HepG2 (cell line): ENCODE results near the gene FAF1. TPM values are rescaled to one million over a fixed set of nuclear protein-coding genes. Genes with fewer than 3 reads are reported as not detected.

Source experiments
- ATAC-seq: fragments of 200-7000 bp; cut with Tn5 transposase; 3 replicates; pipeline ENCODE4 v1.9.1; 2020; ENCODE audit warnings: mild to moderate bottlenecking, moderate library complexity
- BruUV-seq: library from RNA; stranded (reverse); fragments of 400-500 nt; replicated peaks from 2 replicates; lab custom pipeline; 2021; lab: Mats Ljungman, UMichigan
- CTCF ChIA-PET: fragments of 300-600 bp; formaldehyde crosslinking; extraction: SDS; loops from one replicate; lab custom pipeline; 2021; ENCODE audit warnings: low total read pairs, inconsistent platforms, low intra/inter-chr PET ratio; lab: Yijun Ruan, JAX
- POLR2A ChIA-PET: fragments of 350-600 bp; sonication (Branson Sonifier 250); formaldehyde crosslinking; loops from one replicate; lab custom pipeline; 2020; ENCODE audit warnings: antibody characterized with exemption, inconsistent platforms; lab: Yijun Ruan, JAX
- DNase-seq: peaks from one replicate; pipeline ENCODE4 v3.0.0-alpha.2; 2015; ENCODE audit warnings: low spot score
- FAIRE-seq: peaks from 3 replicates; lab custom pipeline; 2011; peaks lifted over from hg19 to GRCh38; lab: Jason Lieb, UNC
- H2AFZ ChIP-seq: one replicate; pipeline ENCODE4 v1.6.1; 2011; ENCODE audit warnings: low read length, inconsistent platforms
- H3K27ac ChIP-seq: fragments of 300-600 bp; 3 replicates; pipeline ENCODE4 v1.8.0; 2011; ENCODE audit warnings: mixed run types, mild to moderate bottlenecking, mixed read lengths, low read length, inconsistent platforms; ENCODE audit not compliant: insufficient read depth; ENCODE audit errors: extremely low read length
- H3K27me3 ChIP-seq, 2 experiments: fragments of 200-600 bp in 1 of 2; 2 replicates in 1 of 2; 3 replicates in 1 of 2; pipeline versions ENCODE4 v1.6.0 to v1.8.0; 2011; ENCODE audit warnings: low read length in 2 of 2, mild to moderate bottlenecking in 2 of 2, moderate library complexity in 2 of 2, inconsistent platforms in 1 of 2; ENCODE audit not compliant: insufficient read depth in 2 of 2, control insufficient read depth in 1 of 2
- H3K36me3 ChIP-seq, 2 experiments: fragments of 200-600 bp in 1 of 2; replicated peaks in 1 of 2; 2 replicates in 1 of 2; 3 replicates in 1 of 2; pipeline versions ENCODE4 v1.5.1 to v1.8.0; 2011; ENCODE audit warnings: low read length in 2 of 2, inconsistent platforms in 1 of 2; ENCODE audit not compliant: insufficient read depth in 2 of 2, control insufficient read depth in 1 of 2
- H3K4me1 ChIP-seq: 2 replicates; pipeline ENCODE4 v1.5.1; 2012; ENCODE audit warnings: low read length, inconsistent platforms; ENCODE audit not compliant: insufficient read depth
- H3K4me2 ChIP-seq: 2 replicates; pipeline ENCODE4 v1.6.0; 2011; ENCODE audit warnings: low read depth, low read length, inconsistent platforms
- H3K4me3 ChIP-seq, 3 experiments: fragments of 200-600 bp in 1 of 3; sonication (generic), shearing (Covaris generic) in 1 of 3; replicated peaks in 1 of 3; 2 replicates each; pipeline ENCODE4 v1.5.1; 2011 to 2016; ENCODE audit warnings: low read length in 3 of 3, inconsistent platforms in 2 of 3, low read depth in 2 of 3, mild to moderate bottlenecking in 2 of 3, control low read depth in 1 of 3, mixed read lengths in 1 of 3; ENCODE audit not compliant: insufficient read depth in 1 of 3
- H3K79me2 ChIP-seq: one replicate; pipeline ENCODE4 v1.6.1; 2011; ENCODE audit warnings: low read length, inconsistent platforms; ENCODE audit not compliant: insufficient read depth
- H3K9ac ChIP-seq: 2 replicates; pipeline ENCODE4 v1.6.0; 2011; ENCODE audit warnings: mild to moderate bottlenecking, low read depth, low read length, inconsistent platforms; ENCODE audit not compliant: insufficient read depth
- H3K9me3 ChIP-seq: 2 replicates; pipeline ENCODE4 v1.5.1; 2012; ENCODE audit warnings: mild to moderate bottlenecking, low read length
- H4K20me1 ChIP-seq: 2 replicates; pipeline ENCODE4 v1.6.0; 2011; ENCODE audit warnings: inconsistent platforms, mild to moderate bottlenecking, low read length, moderate library complexity; ENCODE audit not compliant: insufficient read depth
- AKNA ChIP-seq: sonication (generic); formaldehyde crosslinking; IDR thresholded peaks from 2 replicates; pipeline ENCODE4 v1.4.0; 2020; ENCODE audit warnings: missing genetic modification reagents, borderline replicate concordance
- CSRNP1 ChIP-seq: sonication (generic); formaldehyde crosslinking; IDR thresholded peaks from 2 replicates; pipeline ENCODE4 v1.8.1; 2023; ENCODE audit warnings: mild to moderate bottlenecking, missing genetic modification reagents
- DNMT1 ChIP-seq: sonication (generic); formaldehyde crosslinking; IDR thresholded peaks from 2 replicates; pipeline ENCODE4 v1.5.1; 2020; ENCODE audit warnings: mild to moderate bottlenecking, missing genetic modification reagents
- E2F2 ChIP-seq: sonication (generic); formaldehyde crosslinking; IDR thresholded peaks from 2 replicates; pipeline ENCODE4 v1.4.0; 2020; ENCODE audit warnings: missing genetic modification reagents, borderline replicate concordance
- GPN1 ChIP-seq: sonication (generic); formaldehyde crosslinking; IDR thresholded peaks from 2 replicates; pipeline ENCODE4 v1.5.1; 2020; ENCODE audit warnings: missing genetic modification reagents, borderline replicate concordance
- ISL2 ChIP-seq: sonication (generic); formaldehyde crosslinking; IDR thresholded peaks from 2 replicates; pipeline ENCODE4 v1.5.0; 2020; ENCODE audit warnings: missing genetic modification reagents
- KDM5A ChIP-seq: fragments of 200-600 bp; sonication (generic); IDR thresholded peaks from 2 replicates; pipeline ENCODE4 v1.7.0; 2018; ENCODE audit warnings: antibody characterized with exemption, mild to moderate bottlenecking, low read length, borderline replicate concordance
- MXD1 ChIP-seq: sonication (generic); formaldehyde crosslinking; IDR thresholded peaks from 2 replicates; pipeline ENCODE4 v1.4.0; 2020; ENCODE audit warnings: mild to moderate bottlenecking, missing genetic modification reagents
- NR2C2 ChIP-seq: sonication (generic); formaldehyde crosslinking; IDR thresholded peaks from 2 replicates; pipeline ENCODE4 v1.4.0; 2020; ENCODE audit warnings: missing genetic modification reagents, mild to moderate bottlenecking, moderate library complexity, borderline replicate concordance
- PAX8 ChIP-seq: sonication (generic); formaldehyde crosslinking; IDR thresholded peaks from 2 replicates; pipeline ENCODE4 v1.8.0; 2022; ENCODE audit warnings: mild to moderate bottlenecking, missing genetic modification reagents, borderline replicate concordance
- SMAD1 ChIP-seq: sonication (generic); formaldehyde crosslinking; IDR thresholded peaks from 2 replicates; pipeline ENCODE4 v1.4.0; 2020; ENCODE audit warnings: missing genetic modification reagents, low read depth, mild to moderate bottlenecking, borderline replicate concordance
- SRF ChIP-seq: IDR thresholded peaks from 2 replicates; pipeline ENCODE4 v1.6.1; 2011; ENCODE audit warnings: mild to moderate bottlenecking, low read depth, low read length, moderate library complexity
- WIZ ChIP-seq: sonication (generic); formaldehyde crosslinking; IDR thresholded peaks from 2 replicates; pipeline ENCODE4 v1.5.1; 2020; ENCODE audit warnings: mild to moderate bottlenecking, missing genetic modification reagents
- XBP1 ChIP-seq: sonication (generic); formaldehyde crosslinking; IDR thresholded peaks from 2 replicates; pipeline ENCODE4 v1.5.0; 2020; ENCODE audit warnings: missing genetic modification reagents
- ZNF263 ChIP-seq: sonication (generic); formaldehyde crosslinking; IDR thresholded peaks from 2 replicates; pipeline ENCODE4 v1.4.0; 2020; ENCODE audit warnings: missing genetic modification reagents
- ZNF317 ChIP-seq: sonication (generic); formaldehyde crosslinking; IDR thresholded peaks from 2 replicates; pipeline ENCODE4 v1.5.0; 2020; ENCODE audit warnings: mild to moderate bottlenecking, missing genetic modification reagents
- ZNF496 ChIP-seq: sonication (generic); formaldehyde crosslinking; IDR thresholded peaks from 2 replicates; pipeline ENCODE4 v1.8.1; 2023; ENCODE audit warnings: mild to moderate bottlenecking, moderate library complexity, missing genetic modification reagents; ENCODE audit not compliant: insufficient replicate concordance
- ZNF563 ChIP-seq: sonication (generic); formaldehyde crosslinking; IDR thresholded peaks from 2 replicates; pipeline ENCODE4 v1.8.0; 2022; ENCODE audit warnings: mild to moderate bottlenecking, moderate library complexity, missing genetic modification reagents
- WGBS: methylation state at CpG from one replicate; pipeline ENCODE4 v1.1.6; 2017; ENCODE audit warnings: low lambda C conversion rate; 5-methylcytosine and 5-hydroxymethylcytosine counted together
- in situ Hi-C: cut with HindIII; loops from 2 replicates; pipeline ENCODE4 v1.10.0; 2017; ENCODE audit warnings: low pct_unique_long_range_greater_than_20kb; ENCODE audit not compliant: extremely low pct_ligation_motif_present
- intact Hi-C: fragments of 100-400 bp; cut with micrococcal nuclease; formaldehyde crosslinking; loops from one replicate; pipeline ENCODE4 v1.10.0; 2022; ENCODE audit not compliant: unreplicated experiment
- polyA plus RNA-seq, 8 experiments: library from polyadenylated mRNA; depleted of rRNA in 3 of 8; stranded (reverse) in 7 of 8; unstranded in 1 of 8; fragments of >200 nt; fragmentation: Illumina TruSeq in 4 of 8; extraction: Trizol in 4 of 8; gene quantifications; 2 replicates each; pipeline versions ENCODE4 v1.2.1 to v1.2.3, GENCODE V29; 2011 to 2016; ENCODE audit warnings: low read depth in 4 of 8, missing spikeins in 1 of 8, mixed read lengths in 1 of 8; ENCODE audit not compliant: insufficient read depth in 1 of 8
- total RNA-seq, 5 experiments: library from RNA; depleted of rRNA; stranded (reverse); fragments of >200 nt; fragmentation: Illumina TruSeq; extraction: Trizol; gene quantifications; 2 replicates each; pipeline ENCODE4 v1.2.3, GENCODE V29; 2016; ENCODE audit warnings: low read depth in 1 of 5

FAF1 gene
- total and polyA plus RNA-seq, 2 of the 13 experiments (the other 11 are each of a cell fraction or from before 2014, with no cell fraction given) = 19.4 to 63.3 TPM

- ChIA-PET POLR2A (no interaction called here), CTCF (no interaction called here)
- no peak for ATAC-seq
- Histone ChIP-seq H3K9ac (no peak overlapping the region), H3K27me3 (no peaks in the 10 kb centered on the region), H2AFZ (no peak overlapping the region), H3K27ac (no peak overlapping the region), H3K36me3 (no peaks in the 10 kb centered on the region), H3K4me1 (peaks cover 15% of the 10 kb centered on the region), H3K4me3 (no peak overlapping the region), H3K9me3 (no peaks in the 10 kb centered on the region), H3K4me2 (no peak overlapping the region), H4K20me1 (no peaks in the 10 kb centered on the region), H3K79me2 (peaks cover 24% of the 10 kb centered on the region)
- no peak for FAIRE-seq
- no peak for DNase-seq
- 98% methylated on average over 3 of the region's 3 CpGs for WGBS
- no TSS peak for BruUV-seq
- intact Hi-C loops = no loop called here
- in situ Hi-C loops = no loop called here
- TF ChIP-seq ZNF563 (CRISPR knock-in tag) (no peak), ZNF496 (CRISPR knock-in tag) (no peak), E2F2 (CRISPR knock-in tag) (no peak), ISL2 (no peak), XBP1 (CRISPR knock-in tag) (no peak), KDM5A (no peak), WIZ (CRISPR knock-in tag) (no peak), DNMT1 (CRISPR knock-in tag) (no peak), SRF (no peak), SMAD1 (CRISPR knock-in tag) (no peak), ZNF263 (CRISPR knock-in tag) (no peak), ZNF317 (CRISPR knock-in tag) (no peak), GPN1 (no peak), PAX8 (CRISPR knock-in tag) (no peak), MXD1 (no peak), CSRNP1 (CRISPR knock-in tag) (no peak), NR2C2 (CRISPR knock-in tag) (no peak), AKNA (no peak)
Observed at GRCh38 chr1:50982611-50983010, 22.5 kb upstream of the FAF1 start.
